ENCODE measurements around the gene DBP.
A peak's percentile ranks its signal among the peaks of the same experiment; 100 is the strongest.

The DBP gene

GRCh38 chr19:48648134-48648533 is 11.0 kb upstream of the DBP start:
- TF ChIP-seq EZH2 (IDR thresholded peaks at IDR 0.05; ENCODE audit: borderline replicate concordance, low read length) = no peak
- TF ChIP-seq CTCF (IDR thresholded peaks at IDR 0.05; ENCODE audit: low read length) = no peak
- Histone ChIP-seq H4K20me1 (ENCODE audit: insufficient read depth, low read length) (no peaks in the 10 kb centered on the region), H3K9me2 (ENCODE audit: low read depth, low read length) (no peaks in the 10 kb centered on the region), H3K4me1 (ENCODE audit: insufficient read depth, low read length, severe bottlenecking) (peaks cover 36% of the 10 kb centered on the region), H3K9ac (ENCODE audit: low read length) (no peak overlapping the region), H3K79me2 (ENCODE audit: insufficient read depth, low read length) (no peaks in the 10 kb centered on the region), H3K4me3 (ENCODE audit: low read depth, low read length, poor library complexity, severe bottlenecking) (no peak overlapping the region), H3K27me3 (ENCODE audit: insufficient read depth, low read length) (no peaks in the 10 kb centered on the region), H3K4me2 (ENCODE audit: low read length) (no peak overlapping the region), H3K27ac (ENCODE audit: low read depth, low read length, poor library complexity, severe bottlenecking) (peak overlapping the region; percentile 61), H2AFZ (ENCODE audit: low read length) (no peak overlapping the region), H3F3A (ENCODE audit: insufficient read depth, low read length) (no peaks in the 10 kb centered on the region), H3K9me3 (ENCODE audit: low read length) (no peaks in the 10 kb centered on the region), H3K36me3 (ENCODE audit: insufficient read depth, low read length) (no peaks in the 10 kb centered on the region)

GRCh38 chr19:48646722-48647216 is 9.6 kb upstream of the DBP start:
- Histone ChIP-seq H3K4me2 (ENCODE audit: low read length) (peak overlapping the region; percentile 75), H3K36me3 (ENCODE audit: insufficient read depth, low read length) (no peaks in the 10 kb centered on the region), H4K20me1 (ENCODE audit: insufficient read depth, low read length) (no peaks in the 10 kb centered on the region), H3F3A (ENCODE audit: insufficient read depth, low read length) (no peaks in the 10 kb centered on the region), H3K4me1 (ENCODE audit: insufficient read depth, low read length, severe bottlenecking) (peaks cover 29% of the 10 kb centered on the region), H3K4me3 (ENCODE audit: low read depth, low read length, poor library complexity, severe bottlenecking) (peak overlapping the region; percentile 41), H3K9ac (ENCODE audit: low read length) (no peak overlapping the region; the same call in 1 of the 2 replicates), H3K9me3 (ENCODE audit: low read length) (no peaks in the 10 kb centered on the region), H3K27ac (ENCODE audit: low read depth, low read length, poor library complexity, severe bottlenecking) (no peak overlapping the region), H2AFZ (ENCODE audit: low read length) (no peak overlapping the region), H3K27me3 (ENCODE audit: insufficient read depth, low read length) (no peaks in the 10 kb centered on the region), H3K79me2 (ENCODE audit: insufficient read depth, low read length) (no peaks in the 10 kb centered on the region), H3K9me2 (ENCODE audit: low read depth, low read length) (no peaks in the 10 kb centered on the region)
- no peak for TF ChIP-seq EZH2 (IDR thresholded peaks at IDR 0.05; ENCODE audit: borderline replicate concordance, low read length)
- TF ChIP-seq CTCF (IDR thresholded peaks at IDR 0.05; ENCODE audit: low read length) = no peak

- peaks cover 29% of the 10 kb centered on the region for H3K4me1 ChIP-seq (ENCODE audit: insufficient read depth, low read length, severe bottlenecking)
- H4K20me1 ChIP-seq (ENCODE audit: insufficient read depth, low read length) = no peaks in the 10 kb centered on the region
- H3K27me3 ChIP-seq (ENCODE audit: insufficient read depth, low read length) = no peaks in the 10 kb centered on the region
- no peak within 1 kb of the TSS for H3K27ac ChIP-seq (ENCODE audit: low read depth, low read length, poor library complexity, severe bottlenecking)
- peak within 1 kb of the TSS; percentile 39; the same call in 1 of the 2 replicates for H3K9ac ChIP-seq (ENCODE audit: low read length)
- peak; percentile 87 for TF ChIP-seq CTCF (IDR thresholded peaks at IDR 0.05; ENCODE audit: low read length)
- no peak for TF ChIP-seq EZH2 (IDR thresholded peaks at IDR 0.05; ENCODE audit: borderline replicate concordance, low read length)
- peak within 1 kb of the TSS; percentile 75 for H3K4me2 ChIP-seq (ENCODE audit: low read length)
- no peaks in the 10 kb centered on the region for H3K9me3 ChIP-seq (ENCODE audit: low read length)
- no peaks in the 10 kb centered on the region for H3K9me2 ChIP-seq (ENCODE audit: low read depth, low read length)
- peak within 1 kb of the TSS; percentile 41 for H3K4me3 ChIP-seq (ENCODE audit: low read depth, low read length, poor library complexity, severe bottlenecking)
- H3K79me2 ChIP-seq (ENCODE audit: insufficient read depth, low read length) = no peaks in the 10 kb centered on the region
- no peak within 1 kb of the TSS for H2AFZ ChIP-seq (ENCODE audit: low read length)
- H3K36me3 ChIP-seq (ENCODE audit: insufficient read depth, low read length) = no peaks in the 10 kb centered on the region
- no peaks in the 10 kb centered on the region for H3F3A ChIP-seq (ENCODE audit: insufficient read depth, low read length)
These were observed 9.0 kb upstream of the DBP start, which contains the start of gene CA11 for GRCh38 chr19:48646001-48646721. Gene CA11, minus strand, starts transcription at chr19:48646187. Its CDS starts 555 bp downstream, at chr19:48645632.

All from OCI-LY1 (cell line).